GM21423 (cell line): ENCODE data around the gene RMC1.

Experiments
- ATAC-seq: cut with Tn5 transposase; IDR thresholded peaks from one replicate; pipeline ENCODE4 v1.9.1; 2021; ENCODE audit warnings: mild to moderate bottlenecking, moderate library complexity; ENCODE audit not compliant: unreplicated experiment

RMC1 gene

GRCh38 chr18:23580677-23581367, 77.5 kb downstream of the RMC1 start:
- ATAC-seq, result no peak
